ENCODE data around the gene ZNF619.
A peak's percentile ranks its signal among the peaks of the same experiment; 100 is the strongest.

The ZNF619 gene

GRCh38 chr3:40524568-40525285 is 47.8 kb downstream of the ZNF619 start, which contains the start of gene ZNF621:
Gene ZNF621 (plus strand): TSS chr3:40524960. CDS start chr3:40525841, 881 bp downstream.
- Mint-ChIP-seq H3K27me3 (no peaks in the 10 kb centered on the region), H3K36me3 (ENCODE audit: low read depth) (peaks cover 40% of the 10 kb centered on the region), H3K4me1 (ENCODE audit: low read depth) (peaks cover 27% of the 10 kb centered on the region), H3K27ac (peak within 1 kb of the TSS; percentile 98), H3K9me3 (no peaks in the 10 kb centered on the region), H3K4me3 (peak within 1 kb of the TSS; percentile 88)
- intact Hi-C loops (cut with micrococcal nuclease), result loop anchor here (1.0 to 5.0 kb wide), 4 partner anchors 47 to 332 kb away; partner anchors contain the start of genes RPL14 and ZNF619

DNA sequence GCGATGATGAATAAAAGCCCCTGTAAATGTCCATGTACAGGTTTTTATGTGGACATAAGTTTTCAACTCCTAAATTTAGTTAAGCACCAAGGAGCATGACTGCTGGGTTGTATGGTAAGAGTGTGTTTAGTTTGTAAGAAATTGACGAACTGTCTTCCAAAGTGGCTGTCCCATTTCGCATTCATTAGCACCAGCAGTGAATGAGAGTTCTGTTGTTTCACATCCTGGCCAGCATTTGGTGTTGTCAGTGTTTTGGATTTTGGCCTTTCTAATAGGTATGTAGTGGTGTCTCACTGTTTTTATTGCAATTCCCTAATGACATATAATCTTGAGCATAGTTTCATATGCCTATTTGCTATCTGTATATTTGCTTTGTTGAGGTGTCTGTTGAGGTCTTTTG is 51.5 kb downstream of the ZNF619 start:
- intact Hi-C loops (cut with micrococcal nuclease), result no loop called here

DNA sequence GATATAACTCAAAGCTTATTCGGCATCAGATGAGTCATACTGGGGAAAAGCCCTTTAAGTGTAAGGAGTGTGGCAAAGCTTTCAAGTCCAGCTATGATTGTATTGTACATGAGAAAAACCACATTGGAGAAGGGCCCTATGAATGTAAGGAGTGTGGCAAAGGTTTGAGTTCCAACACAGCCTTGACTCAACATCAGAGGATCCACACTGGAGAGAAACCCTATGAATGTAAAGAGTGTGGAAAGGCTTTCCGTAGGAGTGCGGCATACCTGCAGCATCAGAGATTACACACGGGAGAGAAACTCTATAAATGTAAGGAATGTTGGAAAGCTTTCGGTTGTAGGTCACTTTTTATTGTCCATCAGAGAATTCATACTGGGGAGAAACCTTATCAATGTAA is 55.3 kb downstream of the ZNF619 start:
- H3K4me3 Mint-ChIP-seq, result no peak overlapping the region

More for the DNA sequence above, 51.5 kb downstream of the ZNF619 start:
- no peaks in the 10 kb centered on the region for H3K27me3 Mint-ChIP-seq
- no peak overlapping the region for H3K27ac Mint-ChIP-seq
- H3K36me3 Mint-ChIP-seq (ENCODE audit: low read depth), result peaks cover 77% of the 10 kb centered on the region
- no peak overlapping the region for H3K4me3 Mint-ChIP-seq
- peaks cover 28% of the 10 kb centered on the region for H3K9me3 Mint-ChIP-seq
- H3K4me1 Mint-ChIP-seq (ENCODE audit: low read depth), result peaks cover 27% of the 10 kb centered on the region

DNA sequence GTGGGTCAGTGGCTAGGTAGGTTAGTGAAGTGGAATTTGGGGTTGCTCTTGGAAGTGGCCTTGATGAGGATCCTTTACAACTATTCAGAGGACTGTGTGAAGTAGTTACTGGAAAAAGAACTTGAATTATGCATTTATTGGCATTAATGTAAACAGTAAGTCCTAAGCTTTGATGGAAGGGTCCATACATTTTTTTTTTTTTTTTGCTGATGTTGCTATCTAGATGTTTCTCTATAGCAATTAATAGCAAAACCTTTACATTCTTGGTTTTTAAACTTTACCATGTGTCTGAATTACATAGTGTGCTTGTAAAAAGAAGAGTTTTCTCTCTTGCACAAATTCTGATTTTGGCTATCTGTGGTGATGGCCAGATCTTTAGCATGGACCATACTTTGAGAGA is 57.4 kb downstream of the ZNF619 start:
- peaks cover 63% of the 10 kb centered on the region for H3K9me3 Mint-ChIP-seq
- H3K4me1 Mint-ChIP-seq (ENCODE audit: low read depth), result no peaks in the 10 kb centered on the region
- H3K27ac Mint-ChIP-seq, result no peak overlapping the region
- no peak overlapping the region for H3K4me3 Mint-ChIP-seq
- no peaks in the 10 kb centered on the region for H3K27me3 Mint-ChIP-seq
- intact Hi-C loops (cut with micrococcal nuclease), result no loop called here
- peaks cover 93% of the 10 kb centered on the region for H3K36me3 Mint-ChIP-seq (ENCODE audit: low read depth)

More for the DNA sequence above, 55.3 kb downstream of the ZNF619 start:
- Mint-ChIP-seq H3K9me3 (peaks cover 55% of the 10 kb centered on the region), H3K27ac (no peak overlapping the region), H3K36me3 (ENCODE audit: low read depth) (peaks cover 97% of the 10 kb centered on the region), H3K27me3 (no peaks in the 10 kb centered on the region), H3K4me1 (ENCODE audit: low read depth) (peaks cover 5% of the 10 kb centered on the region)
- intact Hi-C loops (cut with micrococcal nuclease), result no loop called here

Measured in dendritic cell treated with granulocyte-macrophage colony-stimulating factor and Interleukin-4, amounts not matched to agents 40 ng/mL and 50 ng/mL, for 4 days (primary cell).